Coronary artery (tissue), 2 donors: ENCODE data around the gene PRKCSH.
A peak's percentile ranks its signal among the peaks of the same experiment; 100 is the strongest.

Experiments
- DNase-seq: peaks from one replicate; pipeline ENCODE4 v3.0.0-alpha.2; 2017; ENCODE audit warnings: low spot score
- H3K27ac ChIP-seq, 2 donors: fragments of 200-600 bp; sonication (generic); one replicate each; pipeline ENCODE4 v1.5.1; 2016 to 2019
- H3K4me3 ChIP-seq: fragments of 200-600 bp; sonication (generic); 2 replicates; pipeline ENCODE4 v1.5.1; 2016; ENCODE audit warnings: mild to moderate bottlenecking, moderate library complexity
- TF ChIP-seq, protein P1 (sequence below): fragments of 200-600 bp; sonication (generic); IDR thresholded peaks from one replicate; pipeline ENCODE4 v1.5.1; 2019; ENCODE audit warnings: antibody characterized with exemption

The PRKCSH gene, protein sequence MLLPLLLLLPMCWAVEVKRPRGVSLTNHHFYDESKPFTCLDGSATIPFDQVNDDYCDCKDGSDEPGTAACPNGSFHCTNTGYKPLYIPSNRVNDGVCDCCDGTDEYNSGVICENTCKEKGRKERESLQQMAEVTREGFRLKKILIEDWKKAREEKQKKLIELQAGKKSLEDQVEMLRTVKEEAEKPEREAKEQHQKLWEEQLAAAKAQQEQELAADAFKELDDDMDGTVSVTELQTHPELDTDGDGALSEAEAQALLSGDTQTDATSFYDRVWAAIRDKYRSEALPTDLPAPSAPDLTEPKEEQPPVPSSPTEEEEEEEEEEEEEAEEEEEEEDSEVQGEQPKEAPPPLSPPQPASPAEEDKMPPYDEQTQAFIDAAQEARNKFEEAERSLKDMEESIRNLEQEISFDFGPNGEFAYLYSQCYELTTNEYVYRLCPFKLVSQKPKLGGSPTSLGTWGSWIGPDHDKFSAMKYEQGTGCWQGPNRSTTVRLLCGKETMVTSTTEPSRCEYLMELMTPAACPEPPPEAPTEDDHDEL

DNA sequence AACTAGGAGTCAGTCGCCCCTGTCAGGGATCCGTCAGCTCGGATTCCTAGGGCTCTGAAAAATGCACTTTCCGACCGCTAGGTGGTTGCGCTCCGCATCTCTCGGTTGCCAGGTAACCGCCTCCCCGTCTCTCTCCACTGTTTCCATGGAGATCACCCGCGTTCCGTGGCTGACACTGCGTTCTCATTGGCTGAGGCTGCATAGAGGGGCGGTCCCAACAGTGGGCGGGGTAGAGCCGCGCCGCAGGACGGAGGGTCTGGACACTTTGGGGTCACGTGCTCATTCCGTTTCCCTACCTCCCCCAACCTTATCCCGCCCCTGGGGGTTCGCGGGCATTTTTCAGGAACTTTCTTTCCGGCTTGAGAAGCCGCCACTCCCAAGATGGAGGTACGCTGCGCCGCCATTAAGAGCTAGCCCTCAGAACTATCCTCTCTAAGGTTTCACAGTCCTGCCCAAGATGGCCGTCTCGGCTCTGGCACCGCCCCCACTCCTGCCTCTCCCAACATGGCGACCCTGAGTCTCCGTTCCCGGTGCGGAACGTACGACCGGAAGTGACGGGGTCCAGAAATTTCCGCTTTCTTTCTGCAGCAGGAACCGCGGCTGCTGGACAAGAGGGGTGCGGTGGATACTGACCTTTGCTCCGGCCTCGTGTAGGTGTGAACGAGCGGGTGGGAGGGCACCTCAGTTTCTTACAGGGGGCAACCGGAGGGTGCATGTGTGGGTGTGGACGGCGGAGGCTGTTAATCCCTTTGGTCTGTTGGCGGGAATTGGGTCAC, at the start of gene PRKCSH, which contains the start of gene ODAD3:
Gene PRKCSH, plus strand, starts transcription at position 579 of the 776 bp plus-strand sequence. CDS start 483 bp downstream, outside the sequence.
Gene ODAD3, minus strand, starts transcription at position 65 of the 776 bp plus-strand sequence. CDS start 105 bp downstream, outside the sequence.
- TF ChIP-seq, protein P1, sequence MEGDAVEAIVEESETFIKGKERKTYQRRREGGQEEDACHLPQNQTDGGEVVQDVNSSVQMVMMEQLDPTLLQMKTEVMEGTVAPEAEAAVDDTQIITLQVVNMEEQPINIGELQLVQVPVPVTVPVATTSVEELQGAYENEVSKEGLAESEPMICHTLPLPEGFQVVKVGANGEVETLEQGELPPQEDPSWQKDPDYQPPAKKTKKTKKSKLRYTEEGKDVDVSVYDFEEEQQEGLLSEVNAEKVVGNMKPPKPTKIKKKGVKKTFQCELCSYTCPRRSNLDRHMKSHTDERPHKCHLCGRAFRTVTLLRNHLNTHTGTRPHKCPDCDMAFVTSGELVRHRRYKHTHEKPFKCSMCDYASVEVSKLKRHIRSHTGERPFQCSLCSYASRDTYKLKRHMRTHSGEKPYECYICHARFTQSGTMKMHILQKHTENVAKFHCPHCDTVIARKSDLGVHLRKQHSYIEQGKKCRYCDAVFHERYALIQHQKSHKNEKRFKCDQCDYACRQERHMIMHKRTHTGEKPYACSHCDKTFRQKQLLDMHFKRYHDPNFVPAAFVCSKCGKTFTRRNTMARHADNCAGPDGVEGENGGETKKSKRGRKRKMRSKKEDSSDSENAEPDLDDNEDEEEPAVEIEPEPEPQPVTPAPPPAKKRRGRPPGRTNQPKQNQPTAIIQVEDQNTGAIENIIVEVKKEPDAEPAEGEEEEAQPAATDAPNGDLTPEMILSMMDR, result peak; percentile 87
- Histone ChIP-seq H3K27ac (peak within 1 kb of the TSS; percentile 58 to 86), H3K4me3 (peak within 1 kb of the TSS; percentile 84)
- peak; percentile 100 for DNase-seq

DNA sequence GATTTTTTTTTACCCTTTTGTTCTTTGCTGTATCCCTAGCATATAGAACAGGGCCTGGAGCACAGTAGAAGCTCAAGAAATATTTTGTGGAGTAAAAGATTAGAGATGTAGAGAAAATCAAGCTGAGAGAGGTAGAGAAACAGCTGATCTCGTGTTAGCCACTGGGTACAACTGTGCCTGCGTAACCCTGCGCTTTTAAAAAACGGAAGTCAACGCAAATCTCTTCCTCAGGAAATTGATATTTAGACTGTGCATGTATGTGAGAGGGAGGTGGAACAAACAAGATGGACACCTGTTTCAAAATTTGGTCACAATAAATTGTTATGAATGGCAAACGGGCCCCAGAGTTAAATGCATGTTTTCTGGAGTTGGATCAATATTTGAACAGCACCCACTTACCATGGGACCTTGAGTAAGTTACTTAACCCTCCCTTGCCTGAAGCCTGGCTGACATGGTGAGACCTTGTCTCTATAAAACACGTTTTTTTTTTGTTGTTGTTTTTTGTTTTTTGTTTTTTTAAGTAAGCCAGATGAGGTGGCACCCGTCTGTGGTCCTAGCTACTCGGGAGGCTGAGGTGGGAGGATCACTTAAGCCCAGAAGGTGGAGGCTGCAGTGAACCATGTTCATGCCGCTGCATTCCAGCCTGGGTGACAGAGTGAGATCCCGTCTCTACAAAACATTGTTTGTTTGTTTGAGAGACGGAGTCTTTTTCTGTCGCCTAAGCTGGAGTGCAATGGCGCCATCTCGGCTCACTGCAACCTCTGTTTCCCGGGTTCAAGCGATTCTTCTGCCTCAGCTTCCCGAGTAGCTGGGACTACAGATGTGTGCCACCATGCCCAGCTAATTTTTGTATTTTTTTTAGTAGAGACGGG, 48.0 kb upstream of the PRKCSH start:
- Histone ChIP-seq H3K4me3 (no peak overlapping the region), H3K27ac (no peak overlapping the region)
- TF ChIP-seq, protein P1, result no peak
- no peak for DNase-seq

DNA sequence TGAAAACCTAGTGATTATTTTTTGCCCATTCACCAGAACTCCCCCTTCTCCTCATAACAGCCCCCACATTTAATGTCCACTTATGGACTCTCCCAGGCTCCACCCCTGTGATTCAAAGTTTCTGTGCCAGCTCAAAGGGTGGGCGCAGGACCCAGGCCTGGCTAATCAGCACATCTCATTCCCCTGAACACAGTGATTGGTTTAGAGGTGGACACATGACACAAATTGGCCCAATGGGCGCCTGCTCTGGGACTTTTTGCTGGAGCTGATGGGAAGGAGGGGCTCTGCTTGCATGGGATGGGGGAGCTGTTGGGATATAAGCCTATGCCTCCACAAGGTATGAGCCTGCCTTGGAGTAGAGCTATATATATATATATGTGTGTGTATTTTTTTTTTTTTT, 45.1 kb upstream of the PRKCSH start:
- TF ChIP-seq, protein P1, result no peak

DNA sequence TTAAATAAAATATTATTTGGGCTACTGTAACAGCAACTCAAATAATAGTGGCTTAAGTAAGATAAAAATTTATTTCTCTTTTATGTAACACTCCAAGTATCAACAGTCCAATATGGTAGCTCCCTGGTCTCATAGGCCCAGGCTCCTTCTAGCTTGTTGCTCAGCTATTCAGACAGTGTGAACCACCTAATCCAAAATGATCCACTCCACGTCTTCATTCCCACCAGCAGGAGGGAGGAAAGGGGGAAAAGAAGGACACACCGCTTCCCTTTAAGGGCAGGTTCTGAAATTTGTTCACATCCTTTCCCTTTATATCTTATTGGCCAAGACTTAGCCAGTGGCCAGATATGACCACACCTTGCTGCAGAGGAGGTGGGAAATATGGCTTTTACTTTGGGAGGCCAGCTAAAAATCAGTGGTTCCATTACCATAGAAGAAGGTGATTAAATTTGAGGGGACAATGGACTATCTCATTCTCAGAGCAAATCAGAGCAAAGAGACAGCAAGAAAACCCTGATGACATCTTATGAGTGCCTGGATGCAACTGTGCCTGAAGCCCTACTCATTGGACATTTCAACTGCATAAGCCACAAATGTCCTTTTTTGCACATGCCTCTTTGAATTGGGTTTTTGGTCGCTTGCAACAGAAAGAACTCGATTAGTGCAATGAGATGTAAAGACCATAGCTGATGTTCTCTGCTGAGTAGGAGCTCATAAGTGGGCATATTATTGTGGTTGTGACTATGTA, 44.3 kb upstream of the PRKCSH start:
- Histone ChIP-seq H3K27ac (no peak overlapping the region), H3K4me3 (no peak overlapping the region)
- TF ChIP-seq, protein P1, result no peak
- DNase-seq, result no peak

More for the DNA sequence above, 45.1 kb upstream of the PRKCSH start:
- DNase-seq, result no peak
- Histone ChIP-seq H3K4me3 (no peak overlapping the region), H3K27ac (no peak overlapping the region)

DNA sequence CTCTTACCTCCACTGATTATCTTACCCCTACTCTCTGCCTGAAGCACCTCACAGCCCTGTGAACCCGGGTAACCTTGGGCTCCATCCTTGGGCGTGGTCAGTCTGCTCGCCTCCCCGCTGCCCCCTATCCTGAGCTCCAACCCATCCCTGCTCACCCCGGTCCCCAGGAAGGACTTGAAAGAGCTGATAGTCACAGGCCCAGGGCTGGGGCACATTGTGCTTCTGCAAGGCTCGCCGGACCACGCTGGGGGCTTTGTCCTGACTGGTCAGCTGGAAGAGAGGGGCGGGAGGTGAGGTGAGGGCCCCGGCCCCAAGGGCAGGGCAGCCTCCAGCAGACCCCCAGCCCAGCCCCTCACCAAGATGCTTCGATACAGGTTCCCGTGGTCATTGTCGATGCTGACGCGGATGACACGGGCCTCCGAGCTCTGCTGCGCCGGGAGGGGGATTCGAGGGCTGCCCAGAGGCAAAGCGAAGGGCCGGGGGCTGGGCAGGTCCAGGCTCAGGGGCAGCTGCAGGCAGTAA, 38.3 kb upstream of the PRKCSH start:
- no peak for DNase-seq
- Histone ChIP-seq H3K27ac (no peak overlapping the region), H3K4me3 (no peak overlapping the region)
- TF ChIP-seq, protein P1, result no peak
